Activated T-cell treated with anti-CD3 and anti-CD28 coated beads, Interleukin-2, amount 50 U/mL, for 72 hours (primary cell): ENCODE measurements around the gene ADCY3. TPM values are rescaled to one million over a fixed set of nuclear protein-coding genes. Genes with fewer than 3 reads are reported as not detected.

Source experiments
- ATAC-seq, 2 donors: fragments of 150-1000 bp; cut with Tn5 transposase; replicated peaks in 1 of 2; 2 replicates each; pipeline ENCODE4 v1.10.0; 2021; ENCODE audit warnings: moderate library complexity in 2 of 2, mild to moderate bottlenecking in 1 of 2
- DNase-seq, 2 donors: peaks; one replicate each; pipeline ENCODE4 v3.0.0; 2021 to 2022; ENCODE audit warnings: mixed read lengths in 1 of 2
- H3K27ac Mint-ChIP-seq: one replicate; pipeline ENCODE4 v1.8.0; 2022; ENCODE audit warnings: mild to moderate bottlenecking, moderate library complexity, mixed read lengths
- H3K27me3 Mint-ChIP-seq: one replicate; pipeline ENCODE4 v1.8.0; 2022; ENCODE audit warnings: low read depth, mixed read lengths
- H3K36me3 Mint-ChIP-seq, 2 donors: one replicate each; pipeline ENCODE4 v1.8.0; 2022; ENCODE audit warnings: mixed read lengths in 2 of 2, mild to moderate bottlenecking in 1 of 2; ENCODE audit not compliant: insufficient read depth in 2 of 2
- H3K4me1 Mint-ChIP-seq: one replicate; pipeline ENCODE4 v1.8.0; 2022; ENCODE audit warnings: low read depth, mixed read lengths
- H3K4me3 Mint-ChIP-seq, 2 donors: one replicate each; pipeline ENCODE4 v1.8.0; 2022; ENCODE audit warnings: mild to moderate bottlenecking in 2 of 2, mixed read lengths in 2 of 2, moderate library complexity in 2 of 2
- H3K9me3 Mint-ChIP-seq, 2 donors: one replicate each; pipeline ENCODE4 v1.8.0; 2022; ENCODE audit warnings: mixed read lengths in 2 of 2
- total RNA-seq, 2 donors: library from RNA; stranded (reverse); gene quantifications; one replicate each; pipeline ENCODE4 v1.2.3, GENCODE V29; 2022

Gene ADCY3
- total RNA-seq, 2 donors from 2014 or later, result 55.5 to 63.4 TPM

DNA sequence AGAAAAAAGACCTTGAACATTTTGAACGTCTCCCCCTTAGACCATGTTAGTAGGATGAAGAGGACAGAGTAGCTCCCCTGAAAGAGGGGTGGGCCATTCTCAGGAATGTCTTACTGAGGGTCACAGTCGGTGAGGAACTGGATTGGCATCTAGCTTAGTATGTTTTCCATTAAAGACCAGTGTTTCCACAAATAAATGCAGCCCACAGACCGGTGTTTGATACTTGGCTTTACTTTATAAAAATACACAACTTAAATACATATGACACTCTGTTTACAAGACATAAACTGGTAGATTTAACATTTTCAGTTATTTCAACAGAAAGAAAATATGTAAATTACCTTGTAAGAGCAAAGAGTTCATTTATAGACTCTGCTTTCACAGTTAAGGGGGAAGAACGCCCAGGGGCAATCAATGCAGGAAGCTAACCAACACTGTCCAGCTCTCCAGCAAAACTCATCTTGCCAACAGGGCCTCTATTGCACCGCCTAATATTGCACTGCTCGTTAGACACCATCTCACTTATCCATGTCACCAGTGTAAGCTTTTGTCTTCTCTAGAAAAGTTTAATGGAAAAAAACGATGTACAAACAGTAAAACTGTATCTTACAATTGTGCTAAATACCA, 23.5 kb upstream of the ADCY3 start:
- Mint-ChIP-seq H3K4me3 (no peak overlapping the region), H3K9me3 (no peaks in the 10 kb centered on the region), H3K36me3 (peaks cover 0 to 4% of the 10 kb centered on the region in 2 donors), H3K4me1 (no peaks in the 10 kb centered on the region), H3K27ac (no peak overlapping the region), H3K27me3 (no peaks in the 10 kb centered on the region)
- ATAC-seq, result no peak
- DNase-seq, result no peak

DNA sequence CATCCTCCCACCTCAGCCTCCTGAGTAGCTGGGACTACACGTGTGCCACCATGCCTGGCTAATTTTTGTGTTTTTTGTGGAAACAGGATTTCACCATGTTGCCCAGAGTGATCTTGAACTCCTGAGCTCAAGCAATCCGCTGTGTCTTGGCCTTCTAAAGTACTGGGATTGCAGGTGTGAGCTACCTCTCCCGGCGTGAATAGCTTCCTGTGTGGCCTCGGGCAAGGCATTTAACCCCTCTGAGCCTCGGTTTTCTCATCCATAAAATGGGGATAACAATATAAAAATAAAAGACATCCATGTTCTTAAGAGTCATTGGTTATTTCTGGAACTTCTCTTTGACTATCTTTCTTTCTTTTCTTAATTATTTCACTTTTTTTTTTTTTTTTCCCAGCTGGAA, 19.3 kb upstream of the ADCY3 start:
- H3K4me1 Mint-ChIP-seq, result no peaks in the 10 kb centered on the region
- ATAC-seq (no peak), DNase-seq (no peak)
- H3K36me3 Mint-ChIP-seq, result no peaks in the 10 kb centered on the region
- H3K27ac Mint-ChIP-seq, result no peak overlapping the region
- H3K27me3 Mint-ChIP-seq, result no peaks in the 10 kb centered on the region
- H3K4me3 Mint-ChIP-seq, result no peak overlapping the region
- no peaks in the 10 kb centered on the region for H3K9me3 Mint-ChIP-seq

DNA sequence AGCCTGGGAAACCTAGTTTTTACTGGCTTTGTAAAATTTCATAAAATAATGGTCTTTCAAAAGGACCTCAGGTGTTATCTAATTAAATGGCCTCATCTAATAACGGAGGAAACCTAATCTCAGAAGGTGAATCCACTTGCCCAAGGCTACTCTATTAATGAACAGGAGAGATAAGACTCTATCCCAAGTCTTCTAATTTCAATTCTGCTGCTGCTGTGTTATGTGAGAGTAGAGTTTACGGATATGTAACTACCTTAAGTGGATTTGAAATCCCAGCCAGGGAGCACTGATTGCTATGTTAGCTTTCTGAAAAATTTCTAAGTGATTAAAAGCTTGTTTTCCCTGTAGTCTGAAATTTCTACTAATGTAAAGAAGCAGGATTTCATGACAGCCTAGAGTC, 17.2 kb upstream of the ADCY3 start:
- no peak for ATAC-seq
- no peaks in the 10 kb centered on the region for H3K9me3 Mint-ChIP-seq
- no peaks in the 10 kb centered on the region for H3K4me1 Mint-ChIP-seq
- H3K27me3 Mint-ChIP-seq, result no peaks in the 10 kb centered on the region
- no peak overlapping the region for H3K4me3 Mint-ChIP-seq
- DNase-seq, result no peak
- no peak overlapping the region for H3K27ac Mint-ChIP-seq
- H3K36me3 Mint-ChIP-seq, result no peaks in the 10 kb centered on the region

DNA sequence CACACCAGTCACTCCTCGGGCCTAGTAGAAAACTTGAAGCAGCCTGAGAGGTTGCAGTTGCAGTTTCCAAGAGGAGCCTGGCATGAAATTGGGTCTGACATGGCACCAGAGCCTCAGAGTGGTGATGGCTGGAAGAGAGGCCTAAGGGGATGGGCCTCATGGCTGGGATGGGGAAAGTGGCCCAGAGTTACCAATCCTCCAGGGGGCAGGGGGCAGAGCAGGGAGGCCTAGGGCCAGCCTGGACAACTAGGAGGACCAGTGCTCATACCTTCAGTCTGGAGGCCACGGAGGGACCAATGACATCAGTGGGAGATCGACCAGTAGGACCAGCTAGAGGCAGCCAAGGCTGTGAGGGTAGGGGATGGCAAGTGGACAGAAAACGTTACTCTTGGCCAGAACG, 15.1 kb upstream of the ADCY3 start:
- Mint-ChIP-seq H3K27ac (no peak overlapping the region), H3K4me3 (no peak overlapping the region), H3K36me3 (no peaks in the 10 kb centered on the region), H3K4me1 (peaks cover 10% of the 10 kb centered on the region), H3K9me3 (no peaks in the 10 kb centered on the region), H3K27me3 (no peaks in the 10 kb centered on the region)
- no peak for DNase-seq
- no peak for ATAC-seq

DNA sequence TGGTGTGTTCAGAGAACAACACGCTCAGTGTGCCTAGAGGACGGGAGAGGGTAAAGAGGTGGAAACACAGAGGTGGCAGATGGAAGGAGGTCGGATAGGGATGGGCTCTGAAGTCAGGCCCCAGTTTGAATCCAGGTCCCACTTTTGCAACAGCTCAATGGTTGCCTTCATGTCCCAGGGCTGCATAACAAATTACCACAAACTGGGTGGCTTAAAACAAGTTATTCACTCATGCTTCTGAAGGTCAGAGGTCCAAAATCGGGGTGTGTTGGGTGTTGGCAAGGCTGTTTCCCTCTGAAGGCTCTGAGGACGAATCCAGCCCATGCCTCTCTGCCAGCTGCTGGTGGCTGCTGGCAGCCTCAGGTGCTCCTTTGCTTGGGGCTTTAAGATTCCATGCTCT, 12.7 kb upstream of the ADCY3 start:
- Mint-ChIP-seq H3K36me3 (no peaks in the 10 kb centered on the region), H3K27ac (no peak overlapping the region), H3K4me3 (no peak overlapping the region), H3K27me3 (no peaks in the 10 kb centered on the region), H3K4me1 (peaks cover 10% of the 10 kb centered on the region), H3K9me3 (no peaks in the 10 kb centered on the region)
- DNase-seq (no peak), ATAC-seq (no peak)

DNA sequence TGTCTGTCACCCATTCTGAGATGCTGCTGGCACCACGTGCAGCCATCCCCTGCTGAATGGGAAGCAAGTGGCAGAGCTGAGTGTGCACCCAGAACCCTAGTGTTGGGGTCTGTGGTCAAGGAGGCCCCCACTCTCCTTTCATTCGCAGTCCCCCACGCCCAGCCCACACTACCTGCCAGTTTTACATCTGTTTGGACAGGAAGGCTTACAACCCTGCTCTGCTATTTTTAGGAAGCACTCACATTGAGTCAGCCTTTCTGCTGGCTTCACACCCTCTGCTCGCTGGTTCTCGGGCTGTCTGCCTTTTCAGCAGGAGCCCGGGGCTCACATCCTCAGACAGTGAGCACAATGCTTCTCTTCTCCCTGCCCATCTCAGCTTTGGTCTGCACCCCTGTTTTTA, 10.7 kb upstream of the ADCY3 start:
- Mint-ChIP-seq H3K4me3 (no peak overlapping the region), H3K27me3 (no peaks in the 10 kb centered on the region), H3K9me3 (no peaks in the 10 kb centered on the region), H3K36me3 (no peaks in the 10 kb centered on the region), H3K4me1 (peaks cover 10% of the 10 kb centered on the region), H3K27ac (no peak overlapping the region)
- DNase-seq, result no peak
- peak; percentile 51 to 53 for ATAC-seq

DNA sequence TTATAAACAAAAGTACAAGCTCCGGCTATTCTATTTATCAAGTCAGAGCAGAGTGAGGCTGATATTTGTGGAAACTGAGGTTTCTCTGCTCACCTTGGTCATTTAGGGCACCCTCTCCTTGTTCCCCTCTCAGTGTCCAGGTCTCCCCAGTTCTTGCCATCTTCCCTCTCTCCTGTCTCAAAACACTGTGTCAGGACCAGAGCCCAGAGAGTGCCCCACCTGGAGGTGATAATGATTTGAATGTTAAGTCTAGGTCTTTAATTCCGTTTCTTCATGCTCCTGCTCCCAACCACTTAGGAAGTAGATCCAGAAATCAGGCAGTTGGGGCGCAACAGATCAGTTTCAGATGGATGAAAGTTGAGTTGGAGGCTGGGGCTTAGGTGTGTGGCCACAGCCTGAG, 9.2 kb upstream of the ADCY3 start:
- H3K4me1 Mint-ChIP-seq, result peaks cover 10% of the 10 kb centered on the region
- H3K27me3 Mint-ChIP-seq, result no peaks in the 10 kb centered on the region
- no peak overlapping the region for H3K27ac Mint-ChIP-seq
- DNase-seq (no peak), ATAC-seq (no peak)
- no peak overlapping the region for H3K4me3 Mint-ChIP-seq
- no peaks in the 10 kb centered on the region for H3K36me3 Mint-ChIP-seq
- H3K9me3 Mint-ChIP-seq, result no peaks in the 10 kb centered on the region

DNA sequence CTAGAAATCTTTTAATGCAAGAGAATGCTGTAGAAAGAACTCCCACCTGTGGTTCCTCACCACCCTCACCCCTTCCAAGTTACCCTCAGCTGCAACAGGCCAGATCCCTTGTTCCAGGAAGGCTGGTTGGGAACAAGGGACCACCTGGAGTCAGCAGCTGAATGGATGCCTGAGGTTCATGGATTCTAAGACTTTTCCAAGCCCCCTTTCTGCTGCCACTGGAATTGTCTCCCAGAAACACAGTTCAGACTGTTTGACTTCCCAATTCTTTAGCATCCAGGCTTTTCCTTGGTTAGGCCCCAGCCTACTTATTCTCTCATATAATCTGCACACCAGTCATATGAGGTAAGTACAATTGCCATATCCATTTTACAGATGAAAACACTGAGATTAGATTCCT, 8.0 kb upstream of the ADCY3 start:
- no peak overlapping the region for H3K4me3 Mint-ChIP-seq
- H3K9me3 Mint-ChIP-seq, result no peaks in the 10 kb centered on the region
- peaks cover 6% of the 10 kb centered on the region for H3K27me3 Mint-ChIP-seq
- H3K27ac Mint-ChIP-seq, result no peak overlapping the region
- ATAC-seq (no peak), DNase-seq (no peak)
- no peaks in the 10 kb centered on the region for H3K36me3 Mint-ChIP-seq
- peaks cover 15% of the 10 kb centered on the region for H3K4me1 Mint-ChIP-seq

DNA sequence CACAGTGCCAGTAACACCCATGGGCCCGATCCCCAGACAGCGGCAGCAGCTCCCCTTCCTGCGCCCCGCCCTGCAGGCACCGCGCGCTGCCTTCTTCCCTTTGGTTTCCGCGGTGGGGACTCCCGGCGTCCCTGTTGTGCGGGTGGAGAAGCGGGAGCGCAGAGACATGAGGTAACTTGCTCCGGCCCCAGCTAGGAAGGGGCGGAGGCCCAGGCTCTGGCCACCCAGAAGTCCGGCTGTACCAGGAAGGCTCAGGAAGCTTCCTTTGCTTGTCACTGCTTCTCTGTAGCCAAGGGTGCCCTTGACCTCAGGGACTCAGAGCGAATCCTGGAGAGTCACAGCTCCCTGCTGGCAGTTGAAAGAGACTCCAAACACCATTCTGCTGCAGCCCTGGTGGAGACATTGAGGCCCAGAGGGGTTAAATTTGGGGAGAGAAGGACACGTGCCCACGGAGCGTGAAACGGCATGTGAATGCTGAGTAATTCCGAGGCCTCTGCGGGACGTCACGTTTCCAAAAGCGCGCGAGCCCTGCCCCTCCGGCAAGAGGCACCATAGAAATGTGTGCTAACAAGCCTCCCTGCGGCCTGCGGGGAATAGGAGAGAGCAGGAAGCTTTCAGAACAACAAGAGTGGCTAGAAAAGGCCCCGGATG, 6.7 kb upstream of the ADCY3 start:
- no peak overlapping the region for H3K27ac Mint-ChIP-seq
- DNase-seq (peak; percentile 53 to 62), ATAC-seq (peak; percentile 75 to 81)
- peaks cover 6% of the 10 kb centered on the region for H3K27me3 Mint-ChIP-seq
- H3K36me3 Mint-ChIP-seq, result no peaks in the 10 kb centered on the region
- H3K9me3 Mint-ChIP-seq, result no peaks in the 10 kb centered on the region
- H3K4me3 Mint-ChIP-seq, result peak overlapping the region in 1 of 2 donors; percentile 73
- H3K4me1 Mint-ChIP-seq, result peaks cover 15% of the 10 kb centered on the region

DNA sequence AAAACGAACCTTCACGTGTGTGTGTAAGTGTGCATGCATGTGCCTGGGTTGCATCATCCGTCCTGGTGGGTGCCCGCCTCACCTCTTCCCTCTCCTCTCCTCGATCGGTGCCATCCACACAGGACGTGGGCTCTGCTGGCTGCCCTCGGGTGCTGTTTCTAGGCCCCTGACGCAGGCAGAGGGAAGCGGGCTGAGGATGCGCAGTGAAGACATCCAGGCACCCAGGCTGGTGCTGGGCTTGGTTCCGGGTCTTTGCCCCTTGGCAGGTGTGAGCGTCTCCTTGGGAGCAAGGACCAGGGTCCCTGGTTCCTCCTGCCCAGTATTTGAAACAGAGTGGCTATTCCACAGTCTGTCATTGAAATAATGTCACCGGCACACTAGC, 6.2 kb upstream of the ADCY3 start:
- H3K4me3 Mint-ChIP-seq, result peak overlapping the region in 1 of 2 donors; percentile 73
- H3K27ac Mint-ChIP-seq, result no peak overlapping the region
- H3K36me3 Mint-ChIP-seq, result no peaks in the 10 kb centered on the region
- peaks cover 14% of the 10 kb centered on the region for H3K4me1 Mint-ChIP-seq
- no peak for DNase-seq
- H3K27me3 Mint-ChIP-seq, result peaks cover 6% of the 10 kb centered on the region
- ATAC-seq, result no peak
- H3K9me3 Mint-ChIP-seq, result no peaks in the 10 kb centered on the region

DNA sequence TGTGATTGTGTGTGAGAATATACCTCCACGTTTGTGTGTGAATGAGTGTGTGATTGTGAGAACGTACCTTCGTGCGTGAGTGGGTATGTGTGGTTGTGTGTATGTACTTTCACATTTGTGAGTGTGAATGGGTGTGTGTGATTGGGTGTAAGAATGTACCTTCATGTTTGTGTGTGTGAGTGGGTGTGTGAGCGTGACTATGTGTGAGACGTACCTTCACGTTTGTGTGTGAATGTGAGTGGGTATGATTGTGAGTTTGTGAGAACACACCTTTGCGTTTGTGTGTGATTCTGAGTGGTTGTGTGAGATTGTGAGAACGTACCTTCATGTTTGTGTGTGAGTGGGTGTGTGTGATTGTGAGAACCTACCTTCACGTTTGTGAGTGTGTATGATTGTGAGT, 5.8 kb upstream of the ADCY3 start:
- DNase-seq, result no peak

DNA sequence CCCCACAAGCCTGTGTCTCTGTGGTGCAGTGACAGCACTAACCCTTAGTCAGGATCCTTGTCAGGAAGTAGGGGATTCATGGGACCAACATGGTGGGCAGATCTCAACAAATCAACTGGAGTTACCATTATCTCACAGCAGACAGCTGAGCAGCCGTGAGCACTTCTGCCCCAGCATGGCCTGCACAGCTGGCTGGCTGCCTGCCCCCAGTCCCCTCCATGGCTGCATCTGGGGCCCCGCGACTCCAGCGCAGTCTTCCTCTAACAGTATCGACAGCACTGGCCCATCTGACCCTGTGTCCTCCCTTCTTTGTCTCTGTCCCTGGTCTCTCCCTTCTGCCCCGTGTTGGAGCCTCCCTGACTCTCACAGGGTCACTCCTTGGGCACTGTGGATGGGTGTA, 4.7 kb upstream of the ADCY3 start:
- Mint-ChIP-seq H3K27me3 (peaks cover 6% of the 10 kb centered on the region), H3K4me3 (no peak overlapping the region), H3K27ac (no peak overlapping the region), H3K9me3 (no peaks in the 10 kb centered on the region), H3K4me1 (peaks cover 12% of the 10 kb centered on the region), H3K36me3 (no peaks in the 10 kb centered on the region)
- ATAC-seq (no peak), DNase-seq (no peak)

More for the DNA sequence above, 5.8 kb upstream of the ADCY3 start:
- no peak overlapping the region for H3K4me3 Mint-ChIP-seq
- no peak for ATAC-seq
- H3K4me1 Mint-ChIP-seq, result peaks cover 14% of the 10 kb centered on the region
- H3K27me3 Mint-ChIP-seq, result peaks cover 6% of the 10 kb centered on the region
- H3K9me3 Mint-ChIP-seq, result no peaks in the 10 kb centered on the region
- H3K36me3 Mint-ChIP-seq, result no peaks in the 10 kb centered on the region
- H3K27ac Mint-ChIP-seq, result no peak overlapping the region

DNA sequence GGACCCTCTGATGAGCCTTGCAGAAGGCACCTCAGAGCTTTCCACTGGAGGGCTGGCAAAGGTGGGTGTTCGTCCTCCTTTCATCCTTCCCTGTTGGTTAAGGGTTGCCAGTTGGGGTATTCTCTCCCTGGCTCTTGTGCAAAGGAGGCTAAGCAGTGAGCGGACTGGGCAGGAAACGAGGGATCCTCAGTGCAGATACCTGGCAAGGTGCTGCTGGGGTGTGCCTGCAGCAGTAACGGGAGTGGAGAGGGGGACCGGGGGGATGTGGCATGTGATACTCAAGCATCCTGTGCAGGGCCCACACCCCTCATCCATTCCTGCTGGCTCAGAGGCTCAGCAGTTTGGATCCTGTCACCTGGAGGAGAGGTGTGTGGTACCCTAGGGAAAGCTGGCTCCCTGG, 4.2 kb upstream of the ADCY3 start:
- Mint-ChIP-seq H3K27me3 (peaks cover 6% of the 10 kb centered on the region), H3K36me3 (no peaks in the 10 kb centered on the region), H3K9me3 (no peaks in the 10 kb centered on the region), H3K4me1 (peaks cover 14% of the 10 kb centered on the region), H3K4me3 (no peak overlapping the region), H3K27ac (no peak overlapping the region)
- DNase-seq (no peak), ATAC-seq (no peak)

DNA sequence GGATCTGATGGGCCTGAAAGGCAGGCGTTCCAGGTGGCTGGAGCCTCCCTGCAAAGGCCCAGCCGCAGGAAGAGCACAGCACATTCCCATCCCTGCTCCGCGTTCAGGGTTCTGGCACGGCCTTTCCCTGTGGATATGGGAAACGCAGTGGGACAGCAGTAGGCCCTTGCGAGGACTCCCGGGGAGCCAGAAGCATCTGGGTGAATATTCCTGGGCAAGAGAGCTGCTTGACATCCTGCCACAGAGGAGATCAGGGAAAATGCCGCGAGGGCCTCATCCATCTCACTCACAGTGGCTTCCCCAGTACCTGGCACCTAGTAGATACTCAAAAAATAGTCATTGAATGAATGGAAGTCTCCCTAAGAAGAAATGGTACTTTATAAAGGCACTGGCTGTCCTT, 3.1 kb upstream of the ADCY3 start:
- Mint-ChIP-seq H3K27me3 (peaks cover 6% of the 10 kb centered on the region), H3K36me3 (no peaks in the 10 kb centered on the region), H3K4me1 (peaks cover 26% of the 10 kb centered on the region), H3K9me3 (no peaks in the 10 kb centered on the region), H3K4me3 (no peak overlapping the region), H3K27ac (no peak overlapping the region)
- ATAC-seq (no peak), DNase-seq (no peak)
